GM10248 (cell line): ENCODE data around the gene HEATR9.

ENCODE experiments used
- CTCF ChIA-PET: fragments of 300-600 bp; sonication (Branson Sonifier 250); formaldehyde crosslinking; extraction: SDS; loops from one replicate; lab custom pipeline; 2021; ENCODE audit warnings: antibody characterized with exemption; lab: Yijun Ruan, JAX
- POLR2A ChIA-PET: fragments of 350-650 bp; sonication (Branson Sonifier 250); formaldehyde crosslinking; extraction: SDS; loops from one replicate; lab custom pipeline; 2020; ENCODE audit warnings: antibody characterized with exemption; lab: Yijun Ruan, JAX
- DNase-seq: peaks from one replicate; pipeline ENCODE4 v3.0.0; 2012; ENCODE audit errors: extremely low spot score
- CTCF ChIP-seq: IDR thresholded peaks from 2 replicates; pipeline ENCODE4 v1.5.1; 2012; ENCODE audit warnings: mild to moderate bottlenecking, low read depth; ENCODE audit errors: extremely low read depth, missing control alignments, control extremely low read depth

HEATR9 gene

GRCh38 chr17:35849469-35850348 lies 19.0 kb downstream of the HEATR9 start:
- ChIA-PET CTCF (interaction anchor here (0.6 to 3.0 kb wide), 31 partner anchors 9 to 671 kb away, joined by 3 to 30 read pairs (median 5); partner anchors contain the start of genes HEATR9, LYZL6 and TAF15), POLR2A (no interaction called here)
- peak; percentile 61 for DNase-seq
- TF ChIP-seq CTCF: peak; percentile 78

GRCh38 chr17:35847633-35848373 lies 20.9 kb downstream of the HEATR9 start:
- ChIA-PET CTCF (interaction anchor here (0.8 to 3.0 kb wide), 19 partner anchors 7 to 126 kb away, joined by 3 to 30 read pairs (median 5); partner anchors contain the start of gene HEATR9), POLR2A (no interaction called here)
- no peak for DNase-seq
- TF ChIP-seq CTCF: no peak

GRCh38 chr17:35847006-35847405 lies 21.7 kb downstream of the HEATR9 start:
- CTCF ChIA-PET: interaction anchor here (0.8 to 2.0 kb wide), 6 partner anchors 8 to 83 kb away, joined by 3 to 8 read pairs (median 4); no protein-coding TSS in a partner anchor
- no peak for DNase-seq
- no peak for TF ChIP-seq CTCF
- POLR2A ChIA-PET: interaction anchor here (1.2 kb wide), 1 partner anchor 38 kb away, joined by 3 read pairs; the partner anchor contains the start of gene TAF15

- POLR2A ChIA-PET: interaction anchor here (0.6 to 1.2 kb wide), 2 partner anchors 12 to 37 kb away, joined by 3 read pairs; partner anchors contain the start of gene TAF15
- no peak for DNase-seq
Measured at GRCh38 chr17:35846055-35846809, 22.5 kb downstream of the HEATR9 start.

GRCh38 chr17:35844547-35844946 lies 24.1 kb downstream of the HEATR9 start:
- ChIA-PET POLR2A (no interaction called here), CTCF (no interaction called here)
- DNase-seq: no peak
- TF ChIP-seq CTCF: no peak

More at GRCh38 chr17:35846055-35846809, 22.5 kb downstream of the HEATR9 start:
- no peak for TF ChIP-seq CTCF
- CTCF ChIA-PET: interaction anchor here (0.9 to 2.0 kb wide), 6 partner anchors 8 to 82 kb away, joined by 3 to 8 read pairs (median 4); no protein-coding TSS in a partner anchor
